CD4-positive, alpha-beta T cell treated with Interleukin-15 for 4 hours (primary cell): ENCODE results near the gene PPM1N.

Experiments
- DNase-seq: peaks from one replicate; pipeline ENCODE4 v3.0.0-alpha.2; 2020; ENCODE audit warnings: low spot score

PPM1N gene

GRCh38 chr19:45492137-45492626, 6.1 kb upstream of the PPM1N start:
- DNase-seq: no peak

GRCh38 chr19:45492627-45493470, 5.4 kb upstream of the PPM1N start:
- no peak for DNase-seq

GRCh38 chr19:45494261-45494916, 3.9 kb upstream of the PPM1N start:
- DNase-seq: no peak

GRCh38 chr19:45495178-45495577, 3.1 kb upstream of the PPM1N start:
- DNase-seq: no peak

GRCh38 chr19:45496349-45496953, 1.8 kb upstream of the PPM1N start:
- no peak for DNase-seq

- no peak for DNase-seq
Observed at GRCh38 chr19:45497791-45498190, 452 bp upstream of the PPM1N start.

- DNase-seq: peak; percentile 58
Observed at GRCh38 chr19:45499196-45500180, 1.2 kb downstream of the PPM1N start.

GRCh38 chr19:45500918-45501729, 2.9 kb downstream of the PPM1N start:
- no peak for DNase-seq

- DNase-seq: no peak
Observed at GRCh38 chr19:45501730-45502014, 3.4 kb downstream of the PPM1N start.

GRCh38 chr19:45502111-45502510, 3.9 kb downstream of the PPM1N start:
- no peak for DNase-seq

GRCh38 chr19:45503909-45504308, 5.7 kb downstream of the PPM1N start:
- no peak for DNase-seq

GRCh38 chr19:45505151-45505995, 7.1 kb downstream of the PPM1N start:
- no peak for DNase-seq

GRCh38 chr19:45505996-45506245, 7.7 kb downstream of the PPM1N start:
- no peak for DNase-seq

GRCh38 chr19:45506246-45506988, 8.2 kb downstream of the PPM1N start:
- peak; percentile 96 for DNase-seq

GRCh38 chr19:45506989-45507871, 9.0 kb downstream of the PPM1N start, which contains the start of gene VASP:
Gene VASP, plus strand, starts transcription at chr19:45507479. Its CDS starts 293 bp downstream, at chr19:45507772.
- DNase-seq: peak; percentile 92

- DNase-seq: no peak
Observed at GRCh38 chr19:45507872-45508416, 9.7 kb downstream of the PPM1N start.

- peak; percentile 37 for DNase-seq
Observed at GRCh38 chr19:45508417-45508860, 10.2 kb downstream of the PPM1N start.
